MM.1S (cell line): ENCODE results near the gene DYNC2H1.

Experiments
- DNase-seq: peaks from one replicate; pipeline ENCODE4 v3.0.0-alpha.2; 2015
- H2AFZ ChIP-seq: fragments of 300-600 bp; sonication (generic); 2 replicates; pipeline ENCODE4 v1.6.0; 2016; ENCODE audit warnings: antibody characterized with exemption, low read length
- H3F3A ChIP-seq: fragments of 300-600 bp; sonication (generic); 2 replicates; pipeline ENCODE4 v1.6.1; 2016; ENCODE audit warnings: mild to moderate bottlenecking, antibody characterized with exemption, low read length, moderate library complexity, mixed read lengths; ENCODE audit not compliant: insufficient read depth
- H3K27ac ChIP-seq: fragments of 300-600 bp; sonication (generic); 2 replicates; pipeline ENCODE4 v1.5.1; 2016; ENCODE audit warnings: mild to moderate bottlenecking, low read length
- H3K27me3 ChIP-seq: fragments of 300-600 bp; sonication (generic); replicated peaks from 2 replicates; pipeline ENCODE4 v1.6.0; 2016; ENCODE audit warnings: low read length; ENCODE audit not compliant: insufficient read depth
- H3K36me3 ChIP-seq: fragments of 300-600 bp; sonication (generic); replicated peaks from 2 replicates; pipeline ENCODE4 v1.6.1; 2016; ENCODE audit warnings: mild to moderate bottlenecking, low read length, mixed read lengths; ENCODE audit not compliant: insufficient read depth
- H3K4me1 ChIP-seq: fragments of 300-600 bp; sonication (generic); 2 replicates; pipeline ENCODE4 v1.6.1; 2016; ENCODE audit warnings: low read length, mixed read lengths
- H3K4me2 ChIP-seq: fragments of 300-600 bp; sonication (generic); 2 replicates; pipeline ENCODE4 v1.6.0; 2016; ENCODE audit warnings: low read depth, low read length
- H3K4me3 ChIP-seq: fragments of 300-600 bp; sonication (generic); 2 replicates; pipeline ENCODE4 v1.5.1; 2016; ENCODE audit warnings: low read length, mixed read lengths
- H3K79me2 ChIP-seq: fragments of 300-600 bp; sonication (generic); 2 replicates; pipeline ENCODE4 v1.6.1; 2016; ENCODE audit warnings: mixed run types, low read length, mixed read lengths
- H3K9ac ChIP-seq: fragments of 300-600 bp; sonication (generic); 2 replicates; pipeline ENCODE4 v1.6.1; 2016; ENCODE audit warnings: low read length, mixed read lengths
- H3K9me2 ChIP-seq: fragments of 300-600 bp; sonication (generic); replicated peaks from 2 replicates; pipeline ENCODE4 v1.6.1; 2016; ENCODE audit warnings: mild to moderate bottlenecking, low read length, mixed read lengths; ENCODE audit not compliant: insufficient read depth
- H3K9me3 ChIP-seq: fragments of 300-600 bp; sonication (generic); replicated peaks from 2 replicates; pipeline ENCODE4 v1.6.1; 2016; ENCODE audit warnings: mild to moderate bottlenecking, low read length, mixed read lengths; ENCODE audit not compliant: insufficient read depth
- H4K20me1 ChIP-seq: fragments of 300-600 bp; sonication (generic); 2 replicates; pipeline ENCODE4 v1.6.1; 2016; ENCODE audit warnings: mild to moderate bottlenecking, low read length, moderate library complexity, mixed read lengths; ENCODE audit not compliant: insufficient read depth
- EZH2 ChIP-seq: fragments of 300-600 bp; sonication (generic); optimal IDR thresholded peaks from 2 replicates; pipeline ENCODE3; 2017; ENCODE audit warnings: low read depth, mild to moderate bottlenecking, antibody characterized with exemption, low read length, mixed read lengths
- EZH2phosphoT487 ChIP-seq: fragments of 300-600 bp; sonication (generic); IDR thresholded peaks from 2 replicates; pipeline ENCODE4 v1.6.1; 2018; ENCODE audit warnings: antibody characterized with exemption, low read length
- TF ChIP-seq, protein P1 (sequence below): fragments of 300-600 bp; sonication (generic); IDR thresholded peaks from 2 replicates; pipeline ENCODE4 v1.5.1; 2016; ENCODE audit warnings: antibody characterized with exemption, low read length, mixed read lengths

The DYNC2H1 gene

DNA sequence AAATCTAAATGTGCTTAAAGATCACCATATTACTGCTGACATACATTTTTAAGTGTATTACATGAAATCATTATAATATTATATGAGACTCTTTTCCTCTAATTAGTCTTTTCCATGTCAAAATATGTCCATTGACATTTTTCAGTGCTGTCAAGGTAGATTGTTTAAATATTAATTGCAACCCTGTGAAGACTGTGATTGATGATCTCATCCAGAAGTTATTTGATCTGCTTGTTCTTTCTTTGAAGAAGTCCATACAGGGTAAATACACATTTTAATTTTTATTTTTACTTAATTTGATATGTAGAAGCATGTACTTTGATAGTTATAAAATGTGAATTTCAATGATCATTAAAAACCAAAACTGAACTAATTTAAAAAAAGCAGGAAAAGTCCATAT, 38.4 kb downstream of the DYNC2H1 start:
- Histone ChIP-seq H3K27me3 (no peaks in the 10 kb centered on the region), H2AFZ (no peak overlapping the region), H3F3A (no peaks in the 10 kb centered on the region), H3K4me1 (no peaks in the 10 kb centered on the region), H3K27ac (no peak overlapping the region), H3K9ac (no peak overlapping the region), H4K20me1 (no peaks in the 10 kb centered on the region), H3K79me2 (no peaks in the 10 kb centered on the region), H3K9me2 (no peaks in the 10 kb centered on the region), H3K4me2 (no peak overlapping the region), H3K9me3 (no peaks in the 10 kb centered on the region), H3K4me3 (no peak overlapping the region), H3K36me3 (no peaks in the 10 kb centered on the region)
- DNase-seq = no peak
- no peak for TF ChIP-seq EZH2phosphoT487
- TF ChIP-seq, protein P1, sequence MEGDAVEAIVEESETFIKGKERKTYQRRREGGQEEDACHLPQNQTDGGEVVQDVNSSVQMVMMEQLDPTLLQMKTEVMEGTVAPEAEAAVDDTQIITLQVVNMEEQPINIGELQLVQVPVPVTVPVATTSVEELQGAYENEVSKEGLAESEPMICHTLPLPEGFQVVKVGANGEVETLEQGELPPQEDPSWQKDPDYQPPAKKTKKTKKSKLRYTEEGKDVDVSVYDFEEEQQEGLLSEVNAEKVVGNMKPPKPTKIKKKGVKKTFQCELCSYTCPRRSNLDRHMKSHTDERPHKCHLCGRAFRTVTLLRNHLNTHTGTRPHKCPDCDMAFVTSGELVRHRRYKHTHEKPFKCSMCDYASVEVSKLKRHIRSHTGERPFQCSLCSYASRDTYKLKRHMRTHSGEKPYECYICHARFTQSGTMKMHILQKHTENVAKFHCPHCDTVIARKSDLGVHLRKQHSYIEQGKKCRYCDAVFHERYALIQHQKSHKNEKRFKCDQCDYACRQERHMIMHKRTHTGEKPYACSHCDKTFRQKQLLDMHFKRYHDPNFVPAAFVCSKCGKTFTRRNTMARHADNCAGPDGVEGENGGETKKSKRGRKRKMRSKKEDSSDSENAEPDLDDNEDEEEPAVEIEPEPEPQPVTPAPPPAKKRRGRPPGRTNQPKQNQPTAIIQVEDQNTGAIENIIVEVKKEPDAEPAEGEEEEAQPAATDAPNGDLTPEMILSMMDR = no peak
- no peak for TF ChIP-seq EZH2

GRCh38 chr11:103157542-103157941, 48.3 kb downstream of the DYNC2H1 start:
- no peak overlapping the region for H2AFZ ChIP-seq
- H3K36me3 ChIP-seq = no peaks in the 10 kb centered on the region
- H3K4me2 ChIP-seq = no peak overlapping the region
- no peak overlapping the region for H3K4me3 ChIP-seq
- no peak overlapping the region for H3K9ac ChIP-seq
- no peak for DNase-seq
- no peak overlapping the region for H3K27ac ChIP-seq
- no peaks in the 10 kb centered on the region for H3K27me3 ChIP-seq
- TF ChIP-seq EZH2phosphoT487 (no peak), EZH2 (no peak)
- TF ChIP-seq, protein P1 = no peak
- no peaks in the 10 kb centered on the region for H3K4me1 ChIP-seq
- no peaks in the 10 kb centered on the region for H3K79me2 ChIP-seq
- H4K20me1 ChIP-seq = no peaks in the 10 kb centered on the region
- no peaks in the 10 kb centered on the region for H3F3A ChIP-seq
- H3K9me3 ChIP-seq = no peaks in the 10 kb centered on the region
- H3K9me2 ChIP-seq = no peaks in the 10 kb centered on the region

DNA sequence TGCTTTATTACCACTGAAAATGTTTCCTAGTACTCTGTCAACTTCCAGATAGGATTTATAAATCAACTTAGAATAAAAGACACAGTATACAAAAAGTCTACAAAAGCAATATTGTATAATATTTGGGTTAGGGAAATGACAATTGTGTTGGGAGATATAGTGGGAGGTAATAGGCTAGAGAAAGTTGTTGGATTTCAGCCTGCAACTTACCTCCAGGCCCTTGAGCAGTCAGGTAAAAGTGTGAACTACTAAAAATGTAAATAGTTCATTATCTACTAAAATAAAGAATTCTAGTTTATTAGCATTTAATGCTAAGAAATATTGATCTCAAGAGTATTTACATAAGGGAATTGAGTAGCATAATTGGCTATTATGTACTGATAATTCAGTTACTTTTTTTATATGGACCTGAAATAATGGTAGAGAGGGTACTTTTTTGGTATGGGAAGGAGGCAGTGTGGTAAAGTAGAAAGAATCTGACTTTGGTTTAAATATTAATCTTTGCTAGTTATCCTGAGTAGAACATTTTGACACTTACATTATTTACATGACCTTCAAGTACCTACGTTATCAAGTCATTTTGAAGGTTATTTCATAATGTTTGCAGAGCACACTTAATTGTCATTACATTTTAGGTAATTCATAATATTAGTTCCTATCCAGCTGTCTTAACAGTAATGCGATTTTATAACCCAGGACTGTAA, 55.0 kb downstream of the DYNC2H1 start:
- H3K36me3 ChIP-seq = no peaks in the 10 kb centered on the region
- H3K4me2 ChIP-seq = no peak overlapping the region
- no peak overlapping the region for H3K9ac ChIP-seq
- H3K9me3 ChIP-seq = no peaks in the 10 kb centered on the region
- TF ChIP-seq EZH2phosphoT487 (no peak), EZH2 (no peak)
- TF ChIP-seq, protein P1 = no peak
- H3K4me1 ChIP-seq = no peaks in the 10 kb centered on the region
- no peaks in the 10 kb centered on the region for H3F3A ChIP-seq
- H3K4me3 ChIP-seq = no peak overlapping the region
- no peaks in the 10 kb centered on the region for H3K27me3 ChIP-seq
- H2AFZ ChIP-seq = no peak overlapping the region
- H3K27ac ChIP-seq = no peak overlapping the region
- no peaks in the 10 kb centered on the region for H3K9me2 ChIP-seq
- H3K79me2 ChIP-seq = no peaks in the 10 kb centered on the region
- no peaks in the 10 kb centered on the region for H4K20me1 ChIP-seq
- DNase-seq = no peak
